ENCODE measurements around the gene CCDC78. TPM values are rescaled to one million over a fixed set of nuclear protein-coding genes. Genes with fewer than 3 reads are reported as not detected.

CCDC78 gene
- 2.1 and 2.2 TPM in 2 replicates for total RNA-seq

GRCh38 chr16:726438-727290 is at the start of gene CCDC78, which contains the start of gene HAGHL:
Gene CCDC78 (minus strand): TSS chr16:726443. CDS start chr16:726367, 76 bp downstream.
Gene HAGHL (plus strand): TSS chr16:727106. CDS start chr16:727510, 404 bp downstream.
- H2AFZ ChIP-seq (ENCODE audit: low read length) = peak within 1 kb of the TSS; percentile 22
- H3K79me2 ChIP-seq (ENCODE audit: insufficient read depth, low read length) = no peaks in the 10 kb centered on the region
- TF ChIP-seq CTCF (IDR thresholded peaks at IDR 0.05; ENCODE audit: extremely low read depth, low read depth, low read length) = no peak
- H3K4me2 ChIP-seq (ENCODE audit: insufficient read depth, low read length) = peak within 1 kb of the TSS; percentile 80
- peak within 1 kb of the TSS; percentile 72 for H3K4me3 ChIP-seq (ENCODE audit: insufficient read depth, low read length)
- H3K4me1 ChIP-seq (ENCODE audit: insufficient read depth, low read length) = peaks cover 5% of the 10 kb centered on the region
- H3K27ac ChIP-seq (ENCODE audit: low read depth, low read length) = no peak within 1 kb of the TSS
- DNase-seq (ENCODE audit: insufficient read length, low spot score, missing footprints) = peak; percentile 95
- H3K27me3 ChIP-seq (ENCODE audit: insufficient read depth, low read length) = no peaks in the 10 kb centered on the region
- H4K20me1 ChIP-seq (ENCODE audit: insufficient read depth, low read length) = peaks cover 7% of the 10 kb centered on the region
- H3K9me3 ChIP-seq (ENCODE audit: low read depth, low read length) = no peaks in the 10 kb centered on the region
- no peaks in the 10 kb centered on the region for H3K36me3 ChIP-seq (ENCODE audit: insufficient read depth, low read length)

- no peaks in the 10 kb centered on the region for H4K20me1 ChIP-seq (ENCODE audit: insufficient read depth, low read length)
- no peak overlapping the region for H3K4me2 ChIP-seq (ENCODE audit: insufficient read depth, low read length)
- H3K36me3 ChIP-seq (ENCODE audit: insufficient read depth, low read length) = no peaks in the 10 kb centered on the region
- H3K79me2 ChIP-seq (ENCODE audit: insufficient read depth, low read length) = no peaks in the 10 kb centered on the region
- H3K9me3 ChIP-seq (ENCODE audit: low read depth, low read length) = no peaks in the 10 kb centered on the region
- no peak overlapping the region for H2AFZ ChIP-seq (ENCODE audit: low read length)
- no peaks in the 10 kb centered on the region for H3K4me1 ChIP-seq (ENCODE audit: insufficient read depth, low read length)
- DNase-seq (ENCODE audit: insufficient read length, low spot score, missing footprints) = no peak
- no peak overlapping the region for H3K27ac ChIP-seq (ENCODE audit: low read depth, low read length)
- no peaks in the 10 kb centered on the region for H3K27me3 ChIP-seq (ENCODE audit: insufficient read depth, low read length)
- no peak for TF ChIP-seq CTCF (IDR thresholded peaks at IDR 0.05; ENCODE audit: extremely low read depth, low read depth, low read length)
- no peak overlapping the region for H3K4me3 ChIP-seq (ENCODE audit: insufficient read depth, low read length)
Measured at GRCh38 chr16:775236-775796, 49.1 kb upstream of the CCDC78 start.

- Histone ChIP-seq H3K36me3 (ENCODE audit: insufficient read depth, low read length) (no peaks in the 10 kb centered on the region), H3K79me2 (ENCODE audit: insufficient read depth, low read length) (no peaks in the 10 kb centered on the region), H4K20me1 (ENCODE audit: insufficient read depth, low read length) (no peaks in the 10 kb centered on the region), H3K9me3 (ENCODE audit: low read depth, low read length) (no peaks in the 10 kb centered on the region), H3K4me1 (ENCODE audit: insufficient read depth, low read length) (no peaks in the 10 kb centered on the region), H3K27me3 (ENCODE audit: insufficient read depth, low read length) (no peaks in the 10 kb centered on the region), H3K27ac (ENCODE audit: low read depth, low read length) (no peak overlapping the region), H3K4me3 (ENCODE audit: insufficient read depth, low read length) (no peak overlapping the region), H2AFZ (ENCODE audit: low read length) (no peak overlapping the region), H3K4me2 (ENCODE audit: insufficient read depth, low read length) (no peak overlapping the region)
- TF ChIP-seq CTCF (IDR thresholded peaks at IDR 0.05; ENCODE audit: extremely low read depth, low read depth, low read length) = no peak
- DNase-seq (ENCODE audit: insufficient read length, low spot score, missing footprints) = no peak
Measured at GRCh38 chr16:774086-775001, 48.1 kb upstream of the CCDC78 start.
